ENCODE measurements around the gene IFITM2.
"Not testable (repeated sequence)": the region's sequence is repeated elsewhere in the genome, so short reads cannot be mapped to it uniquely, and the experiment has no call there.

The IFITM2 gene

DNA sequence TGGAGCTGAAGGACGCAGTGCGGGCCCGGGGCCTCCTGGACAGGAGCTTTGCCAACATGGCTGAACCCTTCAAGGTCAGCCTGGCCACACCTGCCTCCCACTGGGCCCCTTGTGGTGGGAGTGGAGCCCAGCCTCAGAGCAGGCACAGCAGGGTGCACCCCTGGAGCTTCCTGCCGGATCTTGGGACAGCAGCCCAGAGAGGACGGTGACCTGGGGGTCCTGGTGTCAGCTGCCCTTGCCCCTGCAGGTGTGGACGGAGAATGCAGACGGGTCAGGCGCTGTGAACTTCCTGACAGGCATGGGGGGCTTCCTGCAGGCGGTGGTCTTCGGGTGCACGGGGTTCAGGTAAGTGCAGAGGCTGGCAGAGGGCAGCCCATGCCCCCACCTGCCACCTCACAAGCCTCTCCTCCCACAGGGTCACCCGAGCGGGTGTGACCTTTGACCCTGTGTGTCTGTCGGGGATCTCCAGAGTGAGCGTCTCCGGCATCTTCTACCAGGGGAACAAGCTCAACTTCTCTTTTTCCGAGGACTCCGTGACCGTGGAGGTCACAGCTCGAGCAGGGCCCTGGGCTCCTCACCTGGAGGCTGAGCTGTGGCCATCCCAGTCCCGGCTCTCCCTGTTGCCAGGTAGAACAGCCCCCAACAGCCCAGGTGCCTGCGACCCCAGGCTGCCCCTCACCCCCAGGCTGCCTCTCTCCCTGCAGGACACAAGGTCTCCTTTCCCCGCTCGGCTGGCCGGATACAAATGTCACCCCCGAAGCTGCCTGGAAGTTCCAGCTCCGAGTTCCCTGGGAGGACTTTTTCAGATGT is 13.6 kb upstream of the IFITM2 start:
- DNase-seq = no peak

DNA sequence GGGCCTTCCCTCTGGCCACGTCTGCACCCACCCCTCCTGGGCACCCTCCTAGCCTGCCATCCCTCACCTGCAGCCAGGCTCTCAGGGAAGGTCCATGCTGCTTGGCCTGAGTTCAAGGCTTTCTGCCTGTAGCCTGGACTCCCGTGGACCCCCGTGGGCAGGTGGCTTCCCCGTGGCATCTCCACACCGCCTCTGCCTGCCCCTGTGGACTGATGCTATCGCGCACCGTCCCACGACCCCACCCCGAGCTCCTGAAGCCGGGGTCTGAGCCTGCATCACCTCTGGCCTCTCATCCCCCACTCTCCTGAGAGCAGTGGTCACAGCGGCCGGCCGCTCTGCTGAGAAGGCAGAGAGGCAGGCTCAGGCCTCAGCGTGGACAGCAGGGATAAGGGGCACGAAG is 12.8 kb upstream of the IFITM2 start:
- no peak for DNase-seq

DNA sequence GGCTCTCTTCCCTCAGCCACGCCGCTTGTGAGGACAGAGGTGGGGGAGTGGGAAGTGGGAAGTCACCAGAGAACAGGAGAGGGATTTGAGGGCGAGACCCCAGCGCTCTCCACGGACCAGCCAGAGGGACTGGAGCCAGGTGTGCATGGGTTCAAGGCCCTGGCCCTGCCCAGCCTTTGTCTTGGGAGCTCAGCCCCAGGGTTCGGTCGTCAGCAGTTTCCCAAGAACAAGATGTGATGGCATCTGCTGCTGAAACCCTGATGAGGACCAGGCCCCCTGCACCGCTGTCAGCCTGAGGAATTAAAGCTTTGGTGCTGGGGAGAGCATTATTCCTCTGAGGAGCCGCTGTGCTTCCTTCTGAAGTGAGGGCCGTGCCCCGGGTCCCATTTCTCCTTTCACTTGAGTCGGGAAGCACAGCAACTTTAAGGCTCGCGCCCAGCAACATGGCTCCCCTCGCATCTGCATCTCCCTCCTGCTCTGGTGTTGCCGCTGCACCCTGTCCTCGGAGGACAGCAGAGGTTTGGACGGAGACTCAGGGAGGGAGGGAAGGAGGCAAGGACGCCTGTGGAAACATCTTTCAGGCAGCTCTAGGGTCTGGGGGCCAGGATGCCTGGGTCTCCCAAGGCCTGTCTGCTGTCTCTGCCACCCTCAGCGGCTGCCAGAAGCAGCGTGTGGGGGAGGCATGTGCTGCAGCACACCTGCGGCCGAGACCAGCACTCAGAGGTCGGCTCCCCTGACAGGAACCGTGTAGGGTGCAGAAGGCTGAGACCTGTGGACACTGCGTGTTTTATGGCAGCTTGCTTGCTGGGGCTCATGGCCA is 12.1 kb upstream of the IFITM2 start:
- no peak for DNase-seq

DNA sequence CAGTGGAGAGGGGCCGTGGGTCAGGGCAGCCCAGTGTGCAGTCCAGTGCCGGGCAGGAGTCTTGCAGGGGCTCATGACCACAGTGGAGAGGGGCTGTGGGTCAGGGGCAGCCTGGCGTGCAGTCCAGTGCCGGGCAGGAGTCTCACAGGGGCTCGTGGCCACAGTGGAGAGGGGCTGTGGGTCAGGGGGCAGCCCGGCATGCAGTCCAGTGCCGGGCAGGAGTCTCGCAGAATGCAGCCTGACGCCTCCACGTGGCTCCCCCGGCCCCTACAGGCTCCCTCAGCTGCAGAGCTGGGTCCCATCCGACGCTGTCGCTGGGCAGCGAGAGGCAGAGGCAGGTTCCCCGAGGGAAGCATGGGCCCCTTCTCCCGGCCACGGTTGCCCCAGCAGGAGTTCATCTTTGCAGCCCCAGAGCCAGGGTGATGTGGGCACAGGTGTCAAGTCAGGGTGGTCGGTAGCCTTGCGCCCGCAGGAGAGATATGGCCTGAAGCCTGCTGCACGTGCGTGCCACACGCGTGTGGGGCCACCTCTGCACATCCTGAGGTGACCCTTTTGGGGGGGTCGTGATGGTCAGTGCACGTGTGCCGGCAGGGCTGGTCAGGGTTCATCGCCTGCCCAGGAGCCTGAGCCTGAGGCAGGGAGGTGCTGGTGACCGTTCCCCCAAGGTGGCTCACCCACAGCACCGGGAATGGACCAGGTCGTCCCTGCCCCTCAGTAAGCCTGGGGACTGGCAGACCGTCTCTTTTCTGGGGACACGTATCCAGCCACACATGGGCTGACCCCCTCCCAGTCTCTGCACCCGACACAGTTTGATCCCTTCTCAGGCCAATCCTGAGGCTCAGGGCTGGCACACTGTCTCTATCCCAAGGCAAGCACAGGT is 11.2 kb upstream of the IFITM2 start:
- DNase-seq = no peak

DNA sequence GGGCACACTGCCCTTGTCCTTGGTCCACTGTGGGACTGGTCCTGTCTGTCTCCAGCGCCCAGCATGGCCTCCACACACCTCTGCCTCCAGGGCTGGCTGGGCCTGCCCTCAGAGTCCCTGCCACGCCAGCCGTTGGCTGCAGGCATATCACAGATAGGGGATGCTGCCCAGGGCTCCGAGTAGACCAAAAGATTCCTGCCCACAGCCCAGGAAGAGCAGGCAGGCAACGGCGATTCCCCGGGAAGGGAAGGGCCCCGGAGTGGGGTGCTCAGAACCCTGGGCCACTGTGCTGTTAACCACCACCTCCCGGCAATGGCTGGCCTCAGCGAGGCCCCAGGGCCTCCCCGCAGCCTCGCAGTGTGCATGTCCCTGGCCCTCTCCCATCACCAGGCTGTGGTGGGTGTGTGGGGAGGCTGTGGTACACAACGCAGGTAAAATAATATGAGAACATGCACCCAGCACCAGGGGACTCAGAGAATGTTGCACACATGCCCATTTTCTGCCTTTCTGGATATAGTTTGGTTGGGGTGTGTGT is 10.5 kb upstream of the IFITM2 start:
- DNase-seq = no peak

DNA sequence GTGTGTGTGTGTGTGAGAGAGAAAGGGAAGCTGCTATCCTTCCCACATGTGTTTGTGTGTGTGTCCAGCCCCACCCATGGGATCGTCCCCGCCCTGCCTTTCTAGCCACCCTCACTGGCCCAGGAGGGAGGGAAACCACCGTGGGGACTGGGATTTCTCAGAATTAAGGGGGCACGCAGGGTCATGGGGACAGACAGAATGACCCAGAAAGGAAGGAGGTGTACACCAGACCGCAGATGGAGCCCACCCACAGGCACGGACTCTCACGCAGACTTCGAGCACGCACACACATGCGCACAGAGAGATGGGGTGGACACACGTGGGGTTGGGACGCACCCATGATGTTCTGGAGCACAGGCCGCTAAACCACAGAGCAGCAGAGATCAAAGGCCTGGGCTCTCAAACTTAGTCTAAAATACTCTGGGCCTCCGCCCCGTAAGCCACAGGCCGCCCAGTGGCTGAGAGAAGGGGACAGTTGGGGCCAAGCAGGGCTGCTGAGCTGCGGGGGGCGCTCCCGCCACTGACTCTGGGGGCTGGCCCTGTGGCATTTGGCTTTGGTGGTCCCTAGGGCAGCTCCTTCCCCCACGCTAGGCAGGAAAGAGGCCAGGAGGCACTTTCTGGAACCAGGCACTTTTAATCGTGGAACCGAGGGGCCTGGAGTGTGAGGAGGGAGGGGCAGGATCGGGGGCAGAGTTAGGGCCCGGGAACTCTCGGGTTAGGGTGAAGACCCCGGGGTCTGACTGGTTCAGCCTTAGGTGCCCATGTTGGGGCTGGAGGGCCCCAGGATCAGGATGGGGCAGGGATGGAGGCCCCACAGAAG is 9.8 kb upstream of the IFITM2 start:
- no peak for DNase-seq

DNA sequence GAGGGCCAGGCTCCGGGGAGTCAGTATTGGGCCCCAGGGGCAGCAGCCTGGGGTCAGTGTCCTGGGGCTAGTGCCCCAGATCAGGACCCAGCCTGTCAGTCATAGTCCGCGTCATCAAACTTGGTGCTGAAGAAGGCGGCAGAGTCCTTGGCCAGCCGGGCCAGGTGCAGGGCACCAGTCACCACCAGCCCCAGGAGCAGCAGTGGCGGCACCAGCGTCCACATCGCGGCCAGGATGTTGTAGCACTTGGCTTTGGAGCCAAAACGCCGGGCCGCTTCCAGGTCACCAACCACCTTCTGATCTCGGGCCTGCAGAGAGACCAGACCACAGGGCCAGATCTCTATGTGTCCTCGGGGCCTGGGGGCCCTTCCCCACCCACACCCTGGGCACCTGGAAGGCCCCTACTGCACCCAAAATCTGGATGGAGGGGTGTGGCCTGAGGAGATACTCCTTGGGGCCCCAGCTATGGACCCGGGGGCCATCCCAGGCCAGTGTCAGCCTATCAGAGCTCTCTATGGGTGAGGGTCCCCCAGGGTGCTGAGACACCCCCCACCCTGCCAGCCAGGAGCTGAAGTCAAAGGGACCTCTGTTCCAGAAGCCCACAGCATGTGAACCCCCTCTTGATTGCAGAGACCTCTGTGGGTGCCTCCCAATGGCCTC is 9.1 kb upstream of the IFITM2 start:
- DNase-seq = no peak

DNA sequence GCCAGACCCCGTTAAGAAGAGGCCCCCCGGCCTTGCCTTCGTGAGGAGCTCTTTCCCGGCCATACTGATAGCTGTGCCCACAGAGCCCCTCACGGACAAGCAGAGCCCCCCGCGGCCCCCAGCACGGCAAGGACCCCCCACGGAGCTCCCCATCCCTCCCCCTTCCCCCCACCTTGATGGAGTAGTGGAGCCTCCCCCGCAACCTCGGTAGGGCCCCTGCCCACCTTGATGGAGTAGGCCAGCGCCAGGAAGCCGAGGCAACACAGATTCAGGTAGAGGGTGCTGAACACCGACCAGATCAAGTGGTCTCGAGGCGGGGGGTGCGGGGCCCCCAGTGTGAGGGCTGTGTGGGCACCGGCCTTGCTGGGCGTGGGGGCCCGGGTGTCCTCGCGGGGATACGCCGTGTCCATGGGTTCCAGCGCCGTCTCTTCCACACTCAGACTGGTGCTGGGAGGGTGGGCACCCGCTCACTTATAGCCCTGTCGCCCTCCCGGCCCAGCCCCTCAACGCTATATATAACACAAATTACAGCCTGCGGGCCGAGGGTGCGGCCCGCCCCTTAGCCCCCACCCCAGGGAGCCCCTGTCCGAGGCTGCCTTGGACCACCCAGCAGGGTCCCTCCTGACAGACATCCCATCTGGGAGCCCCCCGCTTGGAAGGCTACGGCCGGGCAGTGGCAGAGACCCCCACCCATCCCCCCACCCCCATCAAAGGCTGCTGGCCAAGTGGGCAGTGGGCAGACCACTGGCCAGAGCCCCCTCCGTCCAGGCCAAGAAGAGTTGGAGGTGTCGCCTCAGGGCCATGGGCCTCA is 8.3 kb upstream of the IFITM2 start, which contains the start of gene IFITM5:
Gene IFITM5 (minus strand): TSS at position 446 of the 811 bp plus-strand sequence. CDS start 36 bp downstream, at position 410.
- DNase-seq = no peak

DNA sequence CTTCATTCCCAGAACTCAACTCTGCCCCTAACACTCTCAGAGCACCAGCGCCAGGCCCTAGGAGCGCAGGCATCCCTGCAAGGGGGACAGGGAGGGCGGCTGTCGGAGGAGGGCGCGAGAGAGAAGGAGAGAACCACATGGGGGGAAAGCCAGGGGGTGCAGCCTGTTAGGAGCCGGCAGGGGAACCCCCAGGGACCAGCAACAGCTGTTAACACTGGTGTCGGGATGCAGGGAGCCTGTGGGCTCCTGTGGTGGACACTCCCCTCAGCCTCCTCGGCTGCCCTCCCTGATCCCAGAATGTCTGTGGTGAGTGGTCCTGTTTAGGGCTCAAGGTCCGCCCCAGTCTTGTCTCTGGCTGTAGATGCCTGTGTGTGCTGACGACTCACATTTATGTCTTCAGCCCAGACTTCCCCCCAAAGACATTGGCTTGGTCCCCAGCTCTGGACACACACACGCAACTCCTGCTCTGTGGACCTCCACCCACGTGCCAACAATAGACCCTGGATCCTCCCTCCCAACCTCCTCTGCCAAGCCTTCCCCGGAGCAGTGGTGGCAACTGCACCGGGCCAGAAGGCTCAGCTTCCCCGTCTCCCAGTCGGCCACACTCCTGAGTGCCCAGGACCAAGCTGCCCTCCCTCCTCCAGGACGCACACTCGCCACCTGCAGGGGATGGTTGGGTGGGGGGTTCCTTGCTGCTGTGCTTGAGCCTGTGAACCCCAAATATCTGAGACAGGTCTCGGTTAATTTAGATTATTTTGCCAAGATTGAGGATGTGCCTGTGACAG is 7.5 kb upstream of the IFITM2 start:
- DNase-seq = no peak

DNA sequence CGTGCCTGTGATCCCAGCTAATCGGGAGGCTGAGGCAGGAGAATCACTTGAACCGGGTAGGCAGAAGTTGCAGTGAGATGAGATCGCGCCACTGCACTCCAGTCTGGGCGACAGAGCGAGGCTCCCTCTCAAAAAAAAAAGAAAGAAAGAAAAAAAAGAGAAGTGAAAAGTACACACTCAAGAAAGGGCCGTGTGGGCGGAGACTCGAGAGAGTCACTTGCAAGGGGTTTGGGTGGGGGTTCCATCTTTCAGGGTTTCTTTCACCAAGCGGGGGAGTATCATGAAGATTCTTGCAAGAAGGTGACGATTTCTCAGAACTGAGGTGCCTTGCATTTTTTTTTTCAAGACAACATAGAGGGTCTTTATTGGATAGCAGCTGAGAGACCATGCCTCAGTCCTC is 4.3 kb upstream of the IFITM2 start:
- no peak for DNase-seq

DNA sequence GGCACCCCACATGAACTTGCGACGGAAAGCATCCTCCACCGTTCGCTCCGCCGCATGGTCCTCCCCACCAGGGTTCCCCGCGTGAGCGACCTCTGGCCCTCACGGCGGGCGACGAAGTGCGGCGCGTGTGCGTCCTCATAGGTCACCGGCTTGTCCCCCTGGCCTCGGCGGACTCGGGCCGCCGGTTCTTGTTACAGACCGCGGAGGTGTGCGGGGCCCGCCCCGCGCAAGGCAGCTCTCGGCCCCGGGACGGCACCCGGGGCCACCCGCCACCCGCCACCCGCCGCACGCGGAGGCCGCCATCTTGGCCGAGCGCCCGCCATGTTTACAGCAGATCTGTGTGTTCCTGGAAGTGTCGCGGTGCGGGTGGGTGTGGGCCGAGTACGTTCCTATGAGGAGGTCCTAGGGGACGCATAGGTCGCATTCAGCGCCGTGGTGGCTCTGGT is 3.5 kb upstream of the IFITM2 start:
- no peak for DNase-seq

DNA sequence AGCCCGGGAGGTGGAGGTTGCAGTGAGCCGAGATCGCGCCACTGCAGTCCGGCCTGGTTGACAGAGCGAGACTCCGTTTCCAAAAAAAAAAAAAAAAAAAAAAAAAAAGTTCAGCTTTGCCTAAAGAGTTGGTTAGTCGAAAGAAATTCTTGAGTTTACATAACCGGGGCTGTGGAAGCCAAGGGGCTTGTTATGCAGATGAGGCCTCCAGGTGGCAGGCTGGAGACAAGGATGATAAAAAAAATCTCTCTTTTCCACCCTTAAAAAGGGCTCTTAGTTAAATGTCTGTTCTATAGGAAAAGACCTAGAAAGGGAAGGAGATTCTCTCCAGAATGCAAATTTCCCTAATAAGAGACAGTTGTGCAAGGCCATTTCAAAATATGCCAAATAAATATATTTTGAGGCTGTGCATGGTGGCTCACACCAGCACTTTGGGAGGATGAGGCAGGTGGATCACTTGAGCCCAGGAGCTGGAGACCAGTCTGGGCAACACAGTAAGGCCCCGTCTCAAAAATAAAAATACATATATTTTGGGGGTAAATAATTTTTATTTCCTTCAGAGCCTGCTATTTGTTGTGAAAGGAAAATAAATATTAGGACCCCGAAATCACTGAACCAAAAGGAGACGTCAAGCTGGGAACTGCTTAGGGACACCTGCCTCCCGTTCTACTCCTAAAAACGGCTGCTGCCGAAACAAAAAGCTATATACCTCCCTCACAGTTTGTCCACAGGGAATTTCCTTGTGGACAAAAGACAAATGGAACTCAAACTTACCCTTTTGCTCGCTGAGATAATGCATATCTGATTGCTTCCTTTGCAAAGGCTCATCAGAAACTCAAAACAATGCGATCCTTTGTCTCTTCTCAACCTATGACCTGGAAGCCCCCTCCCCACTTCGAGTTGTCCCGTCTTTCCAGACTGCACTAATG is 2.4 kb upstream of the IFITM2 start:
- DNase-seq = peak; percentile 36

DNA sequence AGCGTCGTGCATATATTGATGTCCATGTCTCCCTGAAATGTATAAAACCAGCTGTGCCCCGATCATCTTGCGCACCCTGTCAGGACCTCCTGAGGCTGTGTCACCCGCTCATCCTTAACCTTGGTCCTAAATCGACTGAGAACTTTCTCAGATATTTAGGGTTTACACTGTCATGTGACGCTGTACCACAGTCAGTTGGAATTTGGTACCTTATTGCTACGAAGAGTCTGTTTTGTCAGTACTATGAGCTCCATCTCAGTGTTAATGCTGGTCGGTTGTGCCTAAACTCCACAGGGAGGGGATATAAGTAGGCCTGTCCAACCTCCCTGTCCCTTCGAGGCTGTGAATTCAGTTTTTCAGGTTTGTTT is 1.8 kb upstream of the IFITM2 start:
- DNase-seq = no peak

DNA sequence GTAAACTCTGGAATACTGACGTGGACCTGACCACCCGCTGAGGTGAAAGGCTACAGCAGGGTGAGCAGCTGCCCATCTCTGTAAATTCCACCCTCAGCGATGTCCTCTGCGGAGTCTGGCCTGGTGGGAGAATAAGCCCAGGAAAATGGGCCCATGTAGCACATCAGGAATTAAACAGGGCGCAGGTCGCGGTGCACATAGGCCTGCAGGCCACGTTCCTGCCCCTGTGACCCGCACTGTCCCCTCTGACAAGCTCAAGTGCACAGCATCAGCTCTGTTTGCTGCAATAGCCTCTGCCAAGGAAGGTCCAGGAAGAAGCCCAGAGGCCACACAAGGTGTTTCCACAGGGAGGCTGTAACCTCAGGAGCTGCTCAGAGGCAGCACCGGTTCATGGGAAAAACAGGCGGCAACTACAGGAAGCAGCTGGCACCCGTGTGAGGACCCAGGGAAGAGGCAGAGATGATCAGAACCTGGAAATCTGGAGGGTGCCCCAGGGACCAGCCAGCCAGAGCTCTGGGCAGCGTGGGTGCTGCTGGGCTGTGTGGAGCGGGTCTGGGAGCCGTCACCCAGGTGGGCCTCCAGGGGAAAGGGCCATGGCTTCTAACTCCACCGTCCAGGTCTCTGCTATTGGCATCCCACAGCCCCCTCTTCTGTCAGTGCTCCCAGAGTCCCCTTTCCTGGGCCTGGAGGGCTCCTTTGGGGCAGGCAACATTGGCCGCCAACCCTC is 808 bp upstream of the IFITM2 start:
- no peak for DNase-seq

DNA sequence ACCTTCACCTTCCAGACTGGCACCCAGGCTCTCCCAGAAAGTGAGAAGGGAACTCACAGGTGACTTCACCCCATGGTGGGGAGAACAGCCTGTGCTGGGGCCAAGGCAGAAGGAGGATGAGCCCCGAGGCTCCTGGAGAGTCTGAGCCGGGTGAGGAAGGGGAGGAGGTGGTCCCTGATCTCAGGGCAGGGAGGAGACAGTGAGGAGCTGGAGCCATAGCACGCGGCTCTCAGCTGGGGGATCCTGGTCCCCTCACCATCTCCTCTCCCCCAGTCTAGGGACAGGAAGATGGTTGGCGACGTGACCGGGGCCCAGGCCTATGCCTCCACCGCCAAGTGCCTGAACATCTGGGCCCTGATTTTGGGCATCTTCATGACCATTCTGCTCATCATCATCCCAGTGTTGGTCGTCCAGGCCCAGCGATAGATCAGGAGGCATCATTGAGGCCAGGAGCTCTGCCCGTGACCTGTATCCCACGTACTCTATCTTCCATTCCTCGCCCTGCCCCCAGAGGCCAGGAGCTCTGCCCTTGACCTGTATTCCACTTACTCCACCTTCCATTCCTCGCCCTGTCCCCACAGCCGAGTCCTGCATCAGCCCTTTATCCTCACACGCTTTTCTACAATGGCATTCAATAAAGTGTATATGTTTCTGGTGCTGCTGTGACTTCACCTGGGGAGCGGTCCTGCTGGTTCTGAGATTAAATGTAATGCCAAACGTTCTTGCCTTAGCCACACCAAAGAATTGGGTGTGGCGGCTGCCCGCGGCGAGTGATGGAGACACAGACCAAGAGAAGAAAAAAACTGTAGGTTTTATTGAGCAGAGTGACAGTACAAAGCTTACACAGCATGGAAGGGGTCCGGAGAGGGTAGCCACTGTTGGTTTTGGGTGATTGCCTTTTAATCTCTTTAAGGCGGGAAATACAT is 1.4 kb downstream of the IFITM2 start:
- not testable (repeated sequence) for DNase-seq

DNA sequence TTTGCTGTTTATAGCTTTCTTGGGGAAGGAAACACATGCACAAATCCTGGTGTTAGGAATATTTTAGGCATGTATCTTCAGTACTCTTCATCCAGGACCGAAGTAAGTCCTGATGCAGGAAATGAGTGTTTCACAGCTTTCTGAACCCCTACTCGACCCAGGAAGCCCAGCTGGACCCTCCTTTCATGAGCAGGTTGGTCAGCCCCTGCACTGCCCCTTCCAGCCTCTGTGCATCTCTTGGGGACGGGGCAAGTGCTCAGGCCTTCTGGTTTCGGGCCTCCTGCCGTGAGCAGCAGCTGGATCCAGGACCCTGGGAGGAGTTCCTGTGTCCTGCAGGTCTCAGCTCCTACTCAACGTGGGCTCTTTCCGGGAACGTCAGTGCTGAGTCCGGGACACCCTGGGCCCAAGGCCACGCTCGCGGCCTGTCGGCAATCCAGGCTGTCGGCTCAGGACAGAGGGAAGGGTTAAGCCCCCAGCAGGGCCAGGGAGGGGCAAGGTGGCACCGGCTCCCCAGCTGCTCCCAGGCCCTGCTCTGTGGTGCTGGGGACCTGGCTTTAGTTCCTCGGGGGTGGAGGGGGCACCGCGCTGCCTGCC is 2.5 kb downstream of the IFITM2 start:
- not testable (repeated sequence) for DNase-seq
